HepG2 (cell line): Measurements from ENCODE around the gene TTLL13.

ENCODE experiments used
- NRL ChIP-seq: sonication (generic); formaldehyde crosslinking; IDR thresholded peaks from 2 replicates; pipeline ENCODE4 v1.5.0; 2020; ENCODE audit warnings: missing genetic modification reagents, mild to moderate bottlenecking, moderate library complexity, borderline replicate concordance
- TEAD2 ChIP-seq: sonication (generic); formaldehyde crosslinking; IDR thresholded peaks from 2 replicates; pipeline ENCODE4 v1.9.0; 2021; ENCODE audit warnings: missing genetic modification reagents
- ZNF496 ChIP-seq: sonication (generic); formaldehyde crosslinking; IDR thresholded peaks from 2 replicates; pipeline ENCODE4 v1.8.1; 2023; ENCODE audit warnings: mild to moderate bottlenecking, moderate library complexity, missing genetic modification reagents; ENCODE audit not compliant: insufficient replicate concordance

- no peak for TF ChIP-seq ZNF496
- no peak for TF ChIP-seq TEAD2
- no peak for TF ChIP-seq NRL (CRISPR knock-in tag)
Measured at GRCh38 chr15:90208356-90208755, 41.0 kb upstream of the TTLL13 start.
